Measurements from ENCODE around the gene GOLGA6D.
"Not testable (repeated sequence)": the region's sequence is repeated elsewhere in the genome, so short reads cannot be mapped to it uniquely, and the experiment has no call there.

DNA sequence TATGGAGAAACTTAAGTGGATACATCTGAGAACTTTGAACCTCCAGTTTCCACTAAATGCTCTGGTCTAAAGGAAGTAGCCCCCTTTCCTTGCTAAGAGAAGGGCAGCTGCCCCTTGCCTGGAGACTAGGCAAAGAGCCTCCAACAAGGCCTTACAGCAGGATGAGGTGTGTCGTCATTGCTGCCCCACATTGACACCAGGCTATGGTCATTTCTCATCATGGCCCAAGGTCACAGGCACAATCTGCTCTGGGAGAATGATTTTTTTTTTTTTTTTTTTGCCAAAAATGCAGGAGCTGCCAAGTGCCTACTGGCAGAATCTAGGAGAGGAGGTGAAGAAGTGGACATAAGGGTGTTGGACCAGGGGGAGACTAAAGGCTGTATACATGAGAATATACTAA lies 36.9 kb upstream of the GOLGA6D start:
- not testable (repeated sequence) for TF ChIP-seq POLR2AphosphoS5 (IDR thresholded peaks at IDR 0.05; ENCODE audit: low read depth, low read length); SIN3A (IDR thresholded peaks at IDR 0.05; ENCODE audit: low read depth); CEBPB (IDR thresholded peaks at IDR 0.05; ENCODE audit: low read depth); SRF (IDR thresholded peaks at IDR 0.05; ENCODE audit: low read depth); POLR2A (IDR thresholded peaks at IDR 0.05; ENCODE audit: borderline replicate concordance, extremely low read depth, insufficient read depth, insufficient read length); ZNF274 (IDR thresholded peaks at IDR 0.05; ENCODE audit: low read depth, low read length); RAD21 (IDR thresholded peaks at IDR 0.05; ENCODE audit: low read depth); TCF7L2 (IDR thresholded peaks at IDR 0.05; ENCODE audit: borderline replicate concordance, extremely low read depth, insufficient read depth, insufficient read length); YY1 (IDR thresholded peaks at IDR 0.05; ENCODE audit: extremely low read depth, insufficient replicate concordance, low read depth, low read length); EZH2 (IDR thresholded peaks at IDR 0.05)
- TF ChIP-seq, protein P1, sequence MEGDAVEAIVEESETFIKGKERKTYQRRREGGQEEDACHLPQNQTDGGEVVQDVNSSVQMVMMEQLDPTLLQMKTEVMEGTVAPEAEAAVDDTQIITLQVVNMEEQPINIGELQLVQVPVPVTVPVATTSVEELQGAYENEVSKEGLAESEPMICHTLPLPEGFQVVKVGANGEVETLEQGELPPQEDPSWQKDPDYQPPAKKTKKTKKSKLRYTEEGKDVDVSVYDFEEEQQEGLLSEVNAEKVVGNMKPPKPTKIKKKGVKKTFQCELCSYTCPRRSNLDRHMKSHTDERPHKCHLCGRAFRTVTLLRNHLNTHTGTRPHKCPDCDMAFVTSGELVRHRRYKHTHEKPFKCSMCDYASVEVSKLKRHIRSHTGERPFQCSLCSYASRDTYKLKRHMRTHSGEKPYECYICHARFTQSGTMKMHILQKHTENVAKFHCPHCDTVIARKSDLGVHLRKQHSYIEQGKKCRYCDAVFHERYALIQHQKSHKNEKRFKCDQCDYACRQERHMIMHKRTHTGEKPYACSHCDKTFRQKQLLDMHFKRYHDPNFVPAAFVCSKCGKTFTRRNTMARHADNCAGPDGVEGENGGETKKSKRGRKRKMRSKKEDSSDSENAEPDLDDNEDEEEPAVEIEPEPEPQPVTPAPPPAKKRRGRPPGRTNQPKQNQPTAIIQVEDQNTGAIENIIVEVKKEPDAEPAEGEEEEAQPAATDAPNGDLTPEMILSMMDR (IDR thresholded peaks at IDR 0.05 in 2 of 3, conservative IDR thresholded peaks at IDR 0.05 in 1 of 3; ENCODE audit: borderline replicate concordance in 1 of 3, insufficient read depth in 1 of 3, low read depth in 2 of 3, low read length in 2 of 3), result not testable (repeated sequence)
- TF ChIP-seq, protein P2, sequence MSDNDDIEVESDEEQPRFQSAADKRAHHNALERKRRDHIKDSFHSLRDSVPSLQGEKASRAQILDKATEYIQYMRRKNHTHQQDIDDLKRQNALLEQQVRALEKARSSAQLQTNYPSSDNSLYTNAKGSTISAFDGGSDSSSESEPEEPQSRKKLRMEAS (IDR thresholded peaks at IDR 0.05), result not testable (repeated sequence)
- TF ChIP-seq, protein P3, sequence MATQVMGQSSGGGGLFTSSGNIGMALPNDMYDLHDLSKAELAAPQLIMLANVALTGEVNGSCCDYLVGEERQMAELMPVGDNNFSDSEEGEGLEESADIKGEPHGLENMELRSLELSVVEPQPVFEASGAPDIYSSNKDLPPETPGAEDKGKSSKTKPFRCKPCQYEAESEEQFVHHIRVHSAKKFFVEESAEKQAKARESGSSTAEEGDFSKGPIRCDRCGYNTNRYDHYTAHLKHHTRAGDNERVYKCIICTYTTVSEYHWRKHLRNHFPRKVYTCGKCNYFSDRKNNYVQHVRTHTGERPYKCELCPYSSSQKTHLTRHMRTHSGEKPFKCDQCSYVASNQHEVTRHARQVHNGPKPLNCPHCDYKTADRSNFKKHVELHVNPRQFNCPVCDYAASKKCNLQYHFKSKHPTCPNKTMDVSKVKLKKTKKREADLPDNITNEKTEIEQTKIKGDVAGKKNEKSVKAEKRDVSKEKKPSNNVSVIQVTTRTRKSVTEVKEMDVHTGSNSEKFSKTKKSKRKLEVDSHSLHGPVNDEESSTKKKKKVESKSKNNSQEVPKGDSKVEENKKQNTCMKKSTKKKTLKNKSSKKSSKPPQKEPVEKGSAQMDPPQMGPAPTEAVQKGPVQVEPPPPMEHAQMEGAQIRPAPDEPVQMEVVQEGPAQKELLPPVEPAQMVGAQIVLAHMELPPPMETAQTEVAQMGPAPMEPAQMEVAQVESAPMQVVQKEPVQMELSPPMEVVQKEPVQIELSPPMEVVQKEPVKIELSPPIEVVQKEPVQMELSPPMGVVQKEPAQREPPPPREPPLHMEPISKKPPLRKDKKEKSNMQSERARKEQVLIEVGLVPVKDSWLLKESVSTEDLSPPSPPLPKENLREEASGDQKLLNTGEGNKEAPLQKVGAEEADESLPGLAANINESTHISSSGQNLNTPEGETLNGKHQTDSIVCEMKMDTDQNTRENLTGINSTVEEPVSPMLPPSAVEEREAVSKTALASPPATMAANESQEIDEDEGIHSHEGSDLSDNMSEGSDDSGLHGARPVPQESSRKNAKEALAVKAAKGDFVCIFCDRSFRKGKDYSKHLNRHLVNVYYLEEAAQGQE (IDR thresholded peaks at IDR 0.05; ENCODE audit: low read depth), result not testable (repeated sequence)
